Fibroblast of lung (primary cell): ENCODE data around the gene LOC101059915.

Experiments used
- EZH2 ChIP-seq: IDR thresholded peaks from 2 replicates; pipeline ENCODE4 v1.5.1; 2012; ENCODE audit warnings: low read length, control low read depth, mild to moderate bottlenecking; ENCODE audit errors: missing control alignments
- TF ChIP-seq, protein P1 (sequence below), 2 donors: IDR thresholded peaks in 1 of 2; conservative IDR thresholded peaks in 1 of 2; 1 replicate in 1 of 2; 2 replicates in 1 of 2; pipeline ENCODE4 v1.5.1; 2011 to 2012; ENCODE audit warnings: low read length in 2 of 2, control low read depth in 1 of 2, inconsistent platforms in 1 of 2, low read depth in 1 of 2, mild to moderate bottlenecking in 1 of 2

GRCh38 chrX:71636438-71637252 is 30.7 kb upstream of the LOC101059915 start:
- TF ChIP-seq, protein P1, sequence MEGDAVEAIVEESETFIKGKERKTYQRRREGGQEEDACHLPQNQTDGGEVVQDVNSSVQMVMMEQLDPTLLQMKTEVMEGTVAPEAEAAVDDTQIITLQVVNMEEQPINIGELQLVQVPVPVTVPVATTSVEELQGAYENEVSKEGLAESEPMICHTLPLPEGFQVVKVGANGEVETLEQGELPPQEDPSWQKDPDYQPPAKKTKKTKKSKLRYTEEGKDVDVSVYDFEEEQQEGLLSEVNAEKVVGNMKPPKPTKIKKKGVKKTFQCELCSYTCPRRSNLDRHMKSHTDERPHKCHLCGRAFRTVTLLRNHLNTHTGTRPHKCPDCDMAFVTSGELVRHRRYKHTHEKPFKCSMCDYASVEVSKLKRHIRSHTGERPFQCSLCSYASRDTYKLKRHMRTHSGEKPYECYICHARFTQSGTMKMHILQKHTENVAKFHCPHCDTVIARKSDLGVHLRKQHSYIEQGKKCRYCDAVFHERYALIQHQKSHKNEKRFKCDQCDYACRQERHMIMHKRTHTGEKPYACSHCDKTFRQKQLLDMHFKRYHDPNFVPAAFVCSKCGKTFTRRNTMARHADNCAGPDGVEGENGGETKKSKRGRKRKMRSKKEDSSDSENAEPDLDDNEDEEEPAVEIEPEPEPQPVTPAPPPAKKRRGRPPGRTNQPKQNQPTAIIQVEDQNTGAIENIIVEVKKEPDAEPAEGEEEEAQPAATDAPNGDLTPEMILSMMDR (conservative IDR thresholded peaks at IDR 0.05 in 1 of 2, IDR thresholded peaks at IDR 0.05 in 1 of 2; ENCODE audit: low read depth in 1 of 2, low read length in 2 of 2): no peak
- no peak for TF ChIP-seq EZH2
